Measurements from ENCODE around the gene RALGAPB.

- no peak for TF ChIP-seq CTCF (optimal IDR thresholded peaks at IDR 0.05 in 1 of 3, IDR thresholded peaks at IDR 0.05 in 1 of 3, conservative IDR thresholded peaks at IDR 0.05 in 1 of 3; ENCODE audit: extremely low read depth in 1 of 3, insufficient read depth in 2 of 3, low read length in 3 of 3)
- no peak for TF ChIP-seq EZH2 (IDR thresholded peaks at IDR 0.05; ENCODE audit: low read length)
These were observed 42.3 kb downstream of the RALGAPB start for GRCh38 chr20:38514947-38515346.

Data from keratinocyte (primary cell).